ENCODE results near the gene TNNC1.

Gene TNNC1

DNA sequence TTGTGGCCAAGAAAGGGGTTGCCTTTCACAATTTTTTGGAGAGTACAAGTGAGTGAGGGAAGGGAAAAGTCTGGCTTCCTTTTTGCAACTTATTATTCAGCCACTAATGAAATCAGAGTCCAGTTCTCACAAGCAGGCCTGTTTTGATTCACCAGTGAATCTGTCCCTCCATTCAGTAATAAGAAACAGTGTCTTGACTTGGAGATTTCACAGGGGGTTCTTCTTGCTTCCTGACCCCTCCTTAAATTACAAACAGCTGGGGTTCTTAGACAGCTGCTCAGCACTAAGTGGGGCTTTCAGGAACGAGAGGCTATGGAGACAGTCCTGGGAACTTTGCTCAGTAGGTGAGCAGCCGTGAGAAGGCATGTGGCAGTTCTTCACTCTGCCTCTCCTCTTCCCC is 33.5 kb downstream of the TNNC1 start:
- WGBS, 2 experiments (ENCODE audit: insufficient coverage in 2 of 2): 86 to 91% methylated on average over 1 to 2 of the region's 2 CpGs

DNA sequence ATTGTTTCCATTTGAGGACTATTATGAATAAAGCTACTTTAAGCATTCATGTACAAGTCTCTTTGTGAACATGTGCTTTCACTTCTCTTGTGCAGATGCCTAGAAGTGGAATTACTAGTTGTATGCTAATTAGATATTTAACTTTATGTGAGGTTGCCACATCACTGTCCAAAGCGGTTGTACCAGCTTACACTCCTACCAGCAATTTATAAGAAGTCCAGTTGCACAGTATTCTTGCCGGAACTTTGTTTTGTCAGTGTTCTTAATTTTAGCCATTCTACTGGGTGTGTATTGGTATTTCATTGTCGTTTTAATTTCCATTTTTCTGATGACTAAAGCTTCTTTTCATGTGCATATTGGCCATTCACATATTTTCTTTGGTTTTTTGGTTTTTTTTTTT is 38.0 kb downstream of the TNNC1 start:
- no peak overlapping the region for H3K4me3 ChIP-seq (ENCODE audit: extremely low read depth, insufficient read depth, low read length, poor library complexity, severe bottlenecking)
- H3K4me1 ChIP-seq (ENCODE audit: control insufficient read depth, insufficient read depth, low read length, poor library complexity, severe bottlenecking): peaks cover 6% of the 10 kb centered on the region
- H3K27ac ChIP-seq (ENCODE audit: low read depth, low read length, severe bottlenecking): no peak overlapping the region
- no peaks in the 10 kb centered on the region for H3K9me3 ChIP-seq (ENCODE audit: control insufficient read depth, low read length)
- peaks cover 7% of the 10 kb centered on the region for H3K36me3 ChIP-seq (ENCODE audit: control insufficient read depth, insufficient read depth, low read length)
- 90 to 100% methylated on average over 1 to 2 of the region's 3 CpGs for WGBS, 2 experiments (ENCODE audit: insufficient coverage in 2 of 2)

More for the DNA sequence above, 33.5 kb downstream of the TNNC1 start:
- peak overlapping the region; percentile 16 for H3K27ac ChIP-seq (ENCODE audit: low read depth, low read length, severe bottlenecking)
- H3K36me3 ChIP-seq (ENCODE audit: control insufficient read depth, insufficient read depth, low read length): no peaks in the 10 kb centered on the region
- H3K9me3 ChIP-seq (ENCODE audit: control insufficient read depth, low read length): no peaks in the 10 kb centered on the region
- H3K4me3 ChIP-seq (ENCODE audit: extremely low read depth, insufficient read depth, low read length, poor library complexity, severe bottlenecking): no peak overlapping the region
- no peaks in the 10 kb centered on the region for H3K4me1 ChIP-seq (ENCODE audit: control insufficient read depth, insufficient read depth, low read length, poor library complexity, severe bottlenecking)

DNA sequence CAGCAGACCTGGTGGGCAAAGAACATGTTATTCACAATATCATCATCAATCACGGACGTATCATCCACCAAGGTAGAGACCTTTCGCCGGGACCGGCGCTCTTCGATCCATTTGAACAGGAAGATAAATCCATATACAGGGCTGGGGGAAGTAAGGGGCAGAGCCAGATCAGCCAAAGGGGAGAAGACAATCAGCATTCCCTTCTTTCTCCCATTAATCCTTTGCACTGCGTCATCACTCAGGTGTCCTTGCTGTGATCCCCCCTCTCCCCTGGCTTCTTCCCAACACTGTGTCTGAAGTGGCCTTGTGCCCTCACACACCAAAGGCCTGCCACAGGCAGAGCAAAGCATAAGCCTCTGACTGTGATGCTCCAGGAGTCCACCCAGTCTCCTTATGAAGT is 45.4 kb downstream of the TNNC1 start:
- H3K9me3 ChIP-seq (ENCODE audit: control insufficient read depth, low read length): no peaks in the 10 kb centered on the region
- H3K4me3 ChIP-seq (ENCODE audit: extremely low read depth, insufficient read depth, low read length, poor library complexity, severe bottlenecking): peak overlapping the region; percentile 96
- no peak overlapping the region for H3K27ac ChIP-seq (ENCODE audit: low read depth, low read length, severe bottlenecking)
- peaks cover 10% of the 10 kb centered on the region for H3K4me1 ChIP-seq (ENCODE audit: control insufficient read depth, insufficient read depth, low read length, poor library complexity, severe bottlenecking)
- WGBS, 2 experiments (ENCODE audit: insufficient coverage in 2 of 2): 100% methylated on average over 1 to 4 of the region's 8 CpGs
- H3K36me3 ChIP-seq (ENCODE audit: control insufficient read depth, insufficient read depth, low read length): peaks cover 59% of the 10 kb centered on the region

DNA sequence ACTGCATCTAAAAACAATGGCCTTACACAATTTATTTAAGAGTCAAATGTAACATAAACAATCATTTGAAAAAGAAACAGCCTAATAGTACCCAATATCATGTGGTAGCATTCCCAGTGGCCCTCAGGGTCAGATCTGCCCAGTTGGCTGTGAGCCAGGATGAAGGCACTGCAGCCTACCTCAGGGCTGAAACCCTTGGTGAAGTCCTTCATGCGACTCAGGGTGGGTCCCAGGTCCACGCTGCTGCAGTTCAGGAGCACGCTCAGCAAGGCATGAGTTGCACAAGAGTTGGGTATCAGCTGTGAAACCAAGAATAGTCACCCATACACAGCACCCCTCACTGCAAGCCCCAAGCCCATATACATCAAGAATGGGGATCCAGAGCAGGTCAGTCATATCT is 46.1 kb downstream of the TNNC1 start:
- H3K4me1 ChIP-seq (ENCODE audit: control insufficient read depth, insufficient read depth, low read length, poor library complexity, severe bottlenecking): peaks cover 10% of the 10 kb centered on the region
- WGBS, 2 experiments (ENCODE audit: insufficient coverage in 2 of 2): 100% methylated on average over 1 to 3 of the region's 3 CpGs
- peaks cover 62% of the 10 kb centered on the region for H3K36me3 ChIP-seq (ENCODE audit: control insufficient read depth, insufficient read depth, low read length)
- no peak overlapping the region for H3K4me3 ChIP-seq (ENCODE audit: extremely low read depth, insufficient read depth, low read length, poor library complexity, severe bottlenecking)
- no peaks in the 10 kb centered on the region for H3K9me3 ChIP-seq (ENCODE audit: control insufficient read depth, low read length)
- H3K27ac ChIP-seq (ENCODE audit: low read depth, low read length, severe bottlenecking): no peak overlapping the region

DNA sequence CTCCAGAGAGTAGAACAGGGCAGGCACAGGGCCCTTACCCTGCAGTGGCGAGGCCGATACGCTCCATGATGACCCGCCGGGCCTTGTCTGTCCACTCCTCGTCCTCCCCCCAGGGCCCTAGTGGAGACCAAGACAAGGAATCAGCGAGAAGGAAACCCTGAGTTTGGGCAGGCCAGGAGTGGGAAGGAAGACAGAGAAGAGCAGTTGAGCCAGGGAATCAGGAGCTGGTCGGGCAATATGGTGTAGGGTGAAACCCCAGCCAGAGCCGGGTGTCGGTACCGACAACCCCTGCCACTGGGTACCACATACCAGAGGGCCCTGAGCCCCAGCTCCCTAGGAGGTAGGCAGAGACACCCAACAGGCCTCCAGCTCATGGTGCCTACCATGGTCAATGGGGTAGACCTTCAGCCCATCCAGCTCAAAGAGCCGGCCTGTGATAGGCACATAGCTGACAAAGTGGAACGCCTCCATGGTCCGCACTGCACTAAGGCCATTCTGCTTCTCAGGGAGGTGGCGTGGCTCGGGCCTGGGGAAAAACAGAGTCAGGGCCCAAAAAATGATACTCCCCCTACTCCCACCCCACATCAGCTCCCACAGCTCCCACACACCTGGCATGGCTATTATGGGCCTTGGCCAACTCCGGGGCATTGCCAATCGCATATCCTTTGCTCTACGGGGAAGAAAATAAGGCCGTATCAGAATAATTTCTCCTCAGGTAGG is 46.9 kb downstream of the TNNC1 start:
- H3K27ac ChIP-seq (ENCODE audit: low read depth, low read length, severe bottlenecking): no peak overlapping the region
- H3K4me3 ChIP-seq (ENCODE audit: extremely low read depth, insufficient read depth, low read length, poor library complexity, severe bottlenecking): no peak overlapping the region
- WGBS, 2 experiments (ENCODE audit: insufficient coverage in 2 of 2): 96 to 97% methylated on average over 11 to 20 of the region's 20 CpGs
- no peaks in the 10 kb centered on the region for H3K9me3 ChIP-seq (ENCODE audit: control insufficient read depth, low read length)
- H3K36me3 ChIP-seq (ENCODE audit: control insufficient read depth, insufficient read depth, low read length): peaks cover 70% of the 10 kb centered on the region
- peaks cover 9% of the 10 kb centered on the region for H3K4me1 ChIP-seq (ENCODE audit: control insufficient read depth, insufficient read depth, low read length, poor library complexity, severe bottlenecking)

DNA sequence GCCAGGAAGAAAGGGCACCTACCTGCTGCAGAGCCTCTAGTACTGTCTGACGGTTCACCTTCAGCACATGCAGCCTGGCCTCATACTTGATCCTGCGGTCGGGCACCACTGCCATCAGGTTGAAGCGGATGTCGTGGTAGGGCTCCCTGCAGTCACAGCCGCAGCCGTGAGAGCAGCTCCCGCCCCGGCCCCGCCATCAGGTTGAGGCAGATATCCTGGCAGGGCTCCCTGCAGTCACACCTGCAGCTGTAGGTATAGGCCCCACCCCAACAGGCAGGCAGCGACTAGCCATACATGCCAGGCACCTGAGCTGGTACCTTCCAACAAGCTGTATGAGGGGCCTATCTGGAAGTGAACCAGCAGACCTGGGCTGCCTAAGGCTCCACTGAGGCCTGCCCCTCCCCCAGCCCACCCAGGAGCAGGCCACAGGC is 47.6 kb downstream of the TNNC1 start:
- peaks cover 77% of the 10 kb centered on the region for H3K36me3 ChIP-seq (ENCODE audit: control insufficient read depth, insufficient read depth, low read length)
- no peak overlapping the region for H3K4me3 ChIP-seq (ENCODE audit: extremely low read depth, insufficient read depth, low read length, poor library complexity, severe bottlenecking)
- no peaks in the 10 kb centered on the region for H3K9me3 ChIP-seq (ENCODE audit: control insufficient read depth, low read length)
- peaks cover 3% of the 10 kb centered on the region for H3K4me1 ChIP-seq (ENCODE audit: control insufficient read depth, insufficient read depth, low read length, poor library complexity, severe bottlenecking)
- 95% methylated on average over 11 of the region's 11 CpGs for WGBS, 2 experiments (ENCODE audit: insufficient coverage in 2 of 2)
- H3K27ac ChIP-seq (ENCODE audit: low read depth, low read length, severe bottlenecking): no peak overlapping the region

DNA sequence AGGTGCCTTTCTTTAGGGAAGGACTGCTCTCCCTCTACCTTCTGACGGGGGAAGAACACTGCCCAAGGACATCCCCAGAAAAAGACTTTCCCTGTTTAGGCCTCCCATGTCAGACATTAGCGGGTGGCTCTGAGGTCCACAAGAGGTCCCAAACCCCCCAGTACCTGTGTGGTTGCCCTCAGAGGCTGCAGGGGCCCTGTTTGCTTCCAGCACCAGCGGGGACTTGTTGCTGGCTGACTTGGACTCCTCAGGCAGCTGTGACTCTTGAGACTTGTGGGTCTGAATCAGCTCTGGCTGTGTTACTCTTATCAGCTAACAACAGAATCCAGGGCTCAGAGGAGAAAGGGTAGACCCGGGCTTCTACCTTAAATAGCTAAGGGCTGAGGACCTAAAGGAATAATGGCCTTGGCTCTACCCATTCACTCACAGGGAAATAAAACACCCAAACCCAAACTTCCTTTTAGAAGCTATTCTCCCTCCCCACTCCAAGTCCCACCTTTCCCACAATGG is 48.2 kb downstream of the TNNC1 start:
- Histone ChIP-seq H3K4me1 (ENCODE audit: control insufficient read depth, insufficient read depth, low read length, poor library complexity, severe bottlenecking) (peaks cover 3% of the 10 kb centered on the region), H3K9me3 (ENCODE audit: control insufficient read depth, low read length) (no peaks in the 10 kb centered on the region), H3K27ac (ENCODE audit: low read depth, low read length, severe bottlenecking) (no peak overlapping the region), H3K4me3 (ENCODE audit: extremely low read depth, insufficient read depth, low read length, poor library complexity, severe bottlenecking) (no peak overlapping the region), H3K36me3 (ENCODE audit: control insufficient read depth, insufficient read depth, low read length) (peaks cover 83% of the 10 kb centered on the region)
- WGBS, 2 experiments (ENCODE audit: insufficient coverage in 2 of 2): 95 to 100% methylated on average over 3 to 4 of the region's 4 CpGs

DNA sequence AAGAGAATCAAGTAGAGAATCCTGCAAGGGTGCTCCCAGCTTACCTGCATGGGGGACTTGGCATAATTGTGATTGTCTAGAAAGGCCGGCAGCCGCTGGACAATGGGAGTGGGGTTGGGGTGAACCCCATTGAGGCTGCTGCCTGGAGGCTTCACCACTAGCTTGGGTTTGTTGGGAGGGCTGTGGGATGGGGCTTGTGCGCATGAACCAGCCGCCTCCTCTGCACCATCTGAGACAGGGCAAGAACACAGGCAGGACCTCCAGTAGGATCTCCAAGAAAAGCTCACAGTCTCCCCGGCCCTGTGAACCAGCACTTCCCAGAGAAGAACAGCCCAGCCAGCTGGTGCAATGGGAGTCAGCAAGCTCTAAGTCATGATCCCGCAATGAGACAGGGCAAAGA is 48.8 kb downstream of the TNNC1 start:
- Histone ChIP-seq H3K36me3 (ENCODE audit: control insufficient read depth, insufficient read depth, low read length) (peaks cover 89% of the 10 kb centered on the region), H3K9me3 (ENCODE audit: control insufficient read depth, low read length) (no peaks in the 10 kb centered on the region), H3K27ac (ENCODE audit: low read depth, low read length, severe bottlenecking) (no peak overlapping the region), H3K4me3 (ENCODE audit: extremely low read depth, insufficient read depth, low read length, poor library complexity, severe bottlenecking) (no peak overlapping the region), H3K4me1 (ENCODE audit: control insufficient read depth, insufficient read depth, low read length, poor library complexity, severe bottlenecking) (peaks cover 3% of the 10 kb centered on the region)
- 91 to 100% methylated on average over 3 of the region's 6 CpGs for WGBS, 2 experiments (ENCODE audit: insufficient coverage in 2 of 2)

DNA sequence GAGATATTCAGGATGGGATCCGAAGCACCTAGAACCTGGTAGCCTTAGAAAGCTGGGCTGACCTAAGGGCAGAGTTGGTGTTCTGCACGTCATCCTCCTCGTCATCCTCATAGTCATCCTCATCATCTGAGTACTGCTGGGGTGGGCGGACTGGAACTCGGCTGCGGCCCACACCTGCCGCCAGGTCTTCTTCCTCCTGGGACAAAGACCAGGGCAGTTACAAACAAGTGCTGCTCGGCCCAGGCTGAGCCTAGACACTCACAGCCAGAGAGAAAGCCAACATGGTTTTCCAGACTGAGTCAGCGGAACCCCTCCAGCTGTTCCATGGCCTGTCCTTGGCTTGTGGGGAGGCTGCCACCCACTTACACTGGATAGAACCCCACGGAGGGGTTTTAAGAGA is 49.5 kb downstream of the TNNC1 start:
- H3K27ac ChIP-seq (ENCODE audit: low read depth, low read length, severe bottlenecking): no peak overlapping the region
- no peaks in the 10 kb centered on the region for H3K9me3 ChIP-seq (ENCODE audit: control insufficient read depth, low read length)
- peaks cover 3% of the 10 kb centered on the region for H3K4me1 ChIP-seq (ENCODE audit: control insufficient read depth, insufficient read depth, low read length, poor library complexity, severe bottlenecking)
- H3K36me3 ChIP-seq (ENCODE audit: control insufficient read depth, insufficient read depth, low read length): peaks cover 92% of the 10 kb centered on the region
- 95 to 99% methylated on average over 9 to 10 of the region's 10 CpGs for WGBS, 2 experiments (ENCODE audit: insufficient coverage in 2 of 2)
- H3K4me3 ChIP-seq (ENCODE audit: extremely low read depth, insufficient read depth, low read length, poor library complexity, severe bottlenecking): no peak overlapping the region

DNA sequence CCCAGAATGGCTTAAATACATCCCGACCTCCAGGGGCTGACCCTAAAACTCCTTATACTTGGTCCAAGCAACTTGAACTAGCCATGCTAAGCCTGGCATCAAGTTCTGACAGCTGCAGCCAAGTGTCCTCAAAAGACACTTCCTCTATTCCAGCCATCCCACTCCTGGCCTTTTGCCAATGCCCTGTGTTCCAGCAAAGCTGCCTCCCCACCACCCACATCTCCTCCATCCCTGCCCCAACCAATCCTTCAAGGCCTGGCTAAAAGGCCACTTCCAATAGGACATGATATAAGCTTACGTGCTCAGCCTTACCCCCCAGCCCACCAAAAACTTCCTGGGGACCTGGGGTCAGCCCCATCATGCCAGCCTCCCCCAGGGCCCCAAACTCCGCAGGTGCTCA is 49.9 kb downstream of the TNNC1 start:
- Histone ChIP-seq H3K36me3 (ENCODE audit: control insufficient read depth, insufficient read depth, low read length) (peaks cover 92% of the 10 kb centered on the region), H3K4me1 (ENCODE audit: control insufficient read depth, insufficient read depth, low read length, poor library complexity, severe bottlenecking) (peaks cover 3% of the 10 kb centered on the region), H3K27ac (ENCODE audit: low read depth, low read length, severe bottlenecking) (no peak overlapping the region), H3K4me3 (ENCODE audit: extremely low read depth, insufficient read depth, low read length, poor library complexity, severe bottlenecking) (no peak overlapping the region), H3K9me3 (ENCODE audit: control insufficient read depth, low read length) (no peaks in the 10 kb centered on the region)
- 90 to 93% methylated on average over 3 of the region's 3 CpGs for WGBS, 2 experiments (ENCODE audit: insufficient coverage in 2 of 2)

DNA sequence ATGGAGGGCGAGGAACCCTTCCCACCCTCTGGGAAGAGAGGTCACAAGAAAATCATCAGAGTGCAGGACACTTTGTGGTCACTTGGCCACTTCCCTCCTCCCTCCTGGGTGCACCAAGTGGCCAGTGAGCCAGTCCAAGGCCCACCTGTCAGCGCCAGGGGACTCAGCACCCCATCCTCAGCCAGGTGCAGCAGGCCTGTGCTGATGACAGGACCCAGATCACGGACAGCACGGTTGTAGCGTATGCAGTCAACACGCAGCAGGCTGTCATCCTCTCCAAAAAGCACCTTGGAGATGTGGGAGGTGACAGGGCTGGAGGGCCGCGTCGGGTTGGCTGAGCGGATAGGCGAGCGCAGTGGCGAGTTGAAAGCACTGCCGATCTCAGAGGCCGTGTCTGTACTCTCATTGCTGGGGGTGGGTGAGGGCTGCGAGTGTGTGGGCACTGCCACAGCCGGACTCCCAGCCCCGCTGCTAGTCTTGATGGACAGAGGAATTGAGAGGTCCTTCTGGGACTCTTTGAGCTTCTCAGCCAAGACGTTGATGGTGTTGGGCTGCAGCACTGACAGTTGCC is 50.5 kb downstream of the TNNC1 start:
- peaks cover 86% of the 10 kb centered on the region for H3K36me3 ChIP-seq (ENCODE audit: control insufficient read depth, insufficient read depth, low read length)
- no peak overlapping the region for H3K27ac ChIP-seq (ENCODE audit: low read depth, low read length, severe bottlenecking)
- H3K4me3 ChIP-seq (ENCODE audit: extremely low read depth, insufficient read depth, low read length, poor library complexity, severe bottlenecking): no peak overlapping the region
- no peaks in the 10 kb centered on the region for H3K4me1 ChIP-seq (ENCODE audit: control insufficient read depth, insufficient read depth, low read length, poor library complexity, severe bottlenecking)
- 96 to 98% methylated on average over 9 to 18 of the region's 19 CpGs for WGBS, 2 experiments (ENCODE audit: insufficient coverage in 2 of 2)
- H3K9me3 ChIP-seq (ENCODE audit: control insufficient read depth, low read length): no peaks in the 10 kb centered on the region

Data from mesodermal cell (in vitro differentiated cells).